ENCODE data around the gene DLGAP5.

The DLGAP5 gene

DNA sequence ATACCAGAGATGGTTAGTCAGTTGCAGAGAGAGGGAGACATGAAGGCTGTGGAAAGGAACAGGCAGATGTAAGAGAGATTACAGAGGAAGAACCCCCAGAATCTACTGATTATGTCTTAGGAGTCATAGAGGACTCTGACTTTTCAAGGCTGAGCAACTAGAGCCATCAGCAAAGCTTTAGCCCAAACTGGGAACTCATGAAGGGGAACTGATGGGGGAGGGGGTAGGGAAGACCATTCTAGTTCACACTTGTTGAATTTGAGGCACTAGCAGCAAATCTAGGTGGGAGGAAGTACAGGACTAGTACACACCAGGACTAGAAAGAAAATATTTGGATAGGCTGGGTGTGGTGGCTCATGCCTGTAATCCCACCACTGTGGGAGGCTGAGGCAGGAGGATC, 52.2 kb downstream of the DLGAP5 start:
- H3K9me3 ChIP-seq (ENCODE audit: low read length): no peaks in the 10 kb centered on the region
- no peaks in the 10 kb centered on the region for H3K79me2 ChIP-seq (ENCODE audit: insufficient read depth, low read length)

DNA sequence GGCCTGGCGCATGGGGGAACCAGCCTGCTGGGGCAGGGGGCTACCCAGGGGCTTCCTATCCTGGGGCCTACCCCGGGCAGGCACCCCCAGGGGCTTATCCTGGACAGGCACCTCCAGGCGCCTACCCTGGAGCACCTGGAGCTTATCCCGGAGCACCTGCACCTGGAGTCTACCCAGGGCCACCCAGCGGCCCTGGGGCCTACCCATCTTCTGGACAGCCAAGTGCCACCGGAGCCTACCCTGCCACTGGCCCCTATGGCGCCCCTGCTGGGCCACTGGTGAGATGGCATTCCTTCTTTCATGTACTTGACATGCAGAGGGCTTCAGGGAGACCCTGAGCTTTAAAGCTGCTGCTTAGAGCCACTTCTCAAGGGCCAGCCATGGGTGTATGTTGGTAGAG, 53.3 kb downstream of the DLGAP5 start:
- Histone ChIP-seq H3K9ac (ENCODE audit: low read length) (no peak overlapping the region), H3F3A (ENCODE audit: insufficient read depth, low read length) (no peaks in the 10 kb centered on the region), H3K79me2 (ENCODE audit: insufficient read depth, low read length) (no peaks in the 10 kb centered on the region), H3K4me3 (ENCODE audit: low read depth, low read length, poor library complexity, severe bottlenecking) (no peak overlapping the region), H3K9me2 (ENCODE audit: low read depth, low read length) (no peaks in the 10 kb centered on the region), H3K27ac (ENCODE audit: low read depth, low read length, poor library complexity, severe bottlenecking) (no peak overlapping the region), H4K20me1 (ENCODE audit: insufficient read depth, low read length) (no peaks in the 10 kb centered on the region), H3K9me3 (ENCODE audit: low read length) (no peaks in the 10 kb centered on the region), H3K4me2 (ENCODE audit: low read length) (no peak overlapping the region), H3K36me3 (ENCODE audit: insufficient read depth, low read length) (no peaks in the 10 kb centered on the region), H3K4me1 (ENCODE audit: insufficient read depth, low read length, severe bottlenecking) (no peaks in the 10 kb centered on the region), H2AFZ (ENCODE audit: low read length) (no peak overlapping the region), H3K27me3 (ENCODE audit: insufficient read depth, low read length) (no peaks in the 10 kb centered on the region)
- TF ChIP-seq, protein P1, sequence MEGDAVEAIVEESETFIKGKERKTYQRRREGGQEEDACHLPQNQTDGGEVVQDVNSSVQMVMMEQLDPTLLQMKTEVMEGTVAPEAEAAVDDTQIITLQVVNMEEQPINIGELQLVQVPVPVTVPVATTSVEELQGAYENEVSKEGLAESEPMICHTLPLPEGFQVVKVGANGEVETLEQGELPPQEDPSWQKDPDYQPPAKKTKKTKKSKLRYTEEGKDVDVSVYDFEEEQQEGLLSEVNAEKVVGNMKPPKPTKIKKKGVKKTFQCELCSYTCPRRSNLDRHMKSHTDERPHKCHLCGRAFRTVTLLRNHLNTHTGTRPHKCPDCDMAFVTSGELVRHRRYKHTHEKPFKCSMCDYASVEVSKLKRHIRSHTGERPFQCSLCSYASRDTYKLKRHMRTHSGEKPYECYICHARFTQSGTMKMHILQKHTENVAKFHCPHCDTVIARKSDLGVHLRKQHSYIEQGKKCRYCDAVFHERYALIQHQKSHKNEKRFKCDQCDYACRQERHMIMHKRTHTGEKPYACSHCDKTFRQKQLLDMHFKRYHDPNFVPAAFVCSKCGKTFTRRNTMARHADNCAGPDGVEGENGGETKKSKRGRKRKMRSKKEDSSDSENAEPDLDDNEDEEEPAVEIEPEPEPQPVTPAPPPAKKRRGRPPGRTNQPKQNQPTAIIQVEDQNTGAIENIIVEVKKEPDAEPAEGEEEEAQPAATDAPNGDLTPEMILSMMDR (IDR thresholded peaks at IDR 0.05; ENCODE audit: low read length): peak; percentile 24; the same call in 1 of the 2 replicates
- TF ChIP-seq EZH2 (IDR thresholded peaks at IDR 0.05; ENCODE audit: borderline replicate concordance, low read length): no peak

More for the DNA sequence above, 52.2 kb downstream of the DLGAP5 start:
- Histone ChIP-seq H3K36me3 (ENCODE audit: insufficient read depth, low read length) (no peaks in the 10 kb centered on the region), H3K27ac (ENCODE audit: low read depth, low read length, poor library complexity, severe bottlenecking) (no peak overlapping the region), H3F3A (ENCODE audit: insufficient read depth, low read length) (no peaks in the 10 kb centered on the region), H3K9ac (ENCODE audit: low read length) (no peak overlapping the region), H3K9me2 (ENCODE audit: low read depth, low read length) (no peaks in the 10 kb centered on the region), H3K4me3 (ENCODE audit: low read depth, low read length, poor library complexity, severe bottlenecking) (no peak overlapping the region), H3K4me2 (ENCODE audit: low read length) (no peak overlapping the region), H3K4me1 (ENCODE audit: insufficient read depth, low read length, severe bottlenecking) (no peaks in the 10 kb centered on the region), H3K27me3 (ENCODE audit: insufficient read depth, low read length) (no peaks in the 10 kb centered on the region), H2AFZ (ENCODE audit: low read length) (no peak overlapping the region), H4K20me1 (ENCODE audit: insufficient read depth, low read length) (no peaks in the 10 kb centered on the region)
- no peak for TF ChIP-seq EZH2 (IDR thresholded peaks at IDR 0.05; ENCODE audit: borderline replicate concordance, low read length)
- TF ChIP-seq, protein P1 (IDR thresholded peaks at IDR 0.05; ENCODE audit: low read length): no peak

DNA sequence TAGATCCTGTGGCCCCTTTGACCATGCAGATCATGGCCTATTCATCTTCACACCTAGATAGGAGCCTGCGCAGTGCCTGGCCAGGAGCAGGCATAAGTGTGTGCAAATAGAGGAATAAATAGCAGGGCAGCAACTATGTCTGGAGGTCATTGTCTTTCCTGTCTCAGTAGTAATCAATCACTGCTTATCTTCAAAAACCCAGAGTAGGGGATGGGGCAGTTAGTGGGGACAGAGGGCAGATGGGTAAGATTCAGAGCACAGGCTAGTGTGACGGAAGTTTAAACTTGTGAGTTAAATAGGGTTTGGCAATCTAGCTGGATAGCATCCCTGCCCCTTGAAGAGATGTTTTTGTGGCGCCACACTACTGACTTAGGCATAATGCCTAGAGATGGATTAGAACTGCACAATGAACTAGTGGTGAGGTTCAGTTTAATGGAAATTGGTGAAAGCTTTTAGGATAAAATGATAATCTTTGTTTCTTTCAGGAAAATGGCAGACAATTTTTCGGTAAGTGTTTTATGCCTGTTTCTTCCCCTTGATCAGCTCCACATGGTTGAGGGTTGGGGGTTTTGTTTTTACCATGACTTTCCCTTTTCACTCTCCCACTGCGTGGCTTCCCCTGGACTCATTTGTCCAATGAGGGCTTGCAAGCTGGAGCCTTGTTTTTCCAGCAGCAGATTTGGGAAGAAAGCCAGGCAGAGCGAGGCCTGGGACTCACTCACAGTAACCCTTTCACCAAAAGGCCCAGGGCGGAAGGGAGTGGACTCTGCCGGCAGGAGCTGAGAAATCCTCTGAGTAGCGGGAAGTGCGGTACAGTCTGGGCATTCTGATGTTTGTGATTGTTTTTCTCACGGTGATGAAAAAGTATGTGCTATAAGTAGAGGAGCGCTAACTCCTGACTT, 54.2 kb downstream of the DLGAP5 start:
- Histone ChIP-seq H3K9ac (ENCODE audit: low read length) (no peak overlapping the region), H3K27me3 (ENCODE audit: insufficient read depth, low read length) (no peaks in the 10 kb centered on the region), H3K79me2 (ENCODE audit: insufficient read depth, low read length) (no peaks in the 10 kb centered on the region), H3K36me3 (ENCODE audit: insufficient read depth, low read length) (no peaks in the 10 kb centered on the region), H3K9me2 (ENCODE audit: low read depth, low read length) (no peaks in the 10 kb centered on the region), H3K9me3 (ENCODE audit: low read length) (no peaks in the 10 kb centered on the region), H2AFZ (ENCODE audit: low read length) (no peak overlapping the region), H3F3A (ENCODE audit: insufficient read depth, low read length) (no peaks in the 10 kb centered on the region), H3K4me3 (ENCODE audit: low read depth, low read length, poor library complexity, severe bottlenecking) (no peak overlapping the region), H4K20me1 (ENCODE audit: insufficient read depth, low read length) (no peaks in the 10 kb centered on the region), H3K27ac (ENCODE audit: low read depth, low read length, poor library complexity, severe bottlenecking) (no peak overlapping the region), H3K4me1 (ENCODE audit: insufficient read depth, low read length, severe bottlenecking) (no peaks in the 10 kb centered on the region), H3K4me2 (ENCODE audit: low read length) (no peak overlapping the region)
- TF ChIP-seq EZH2 (IDR thresholded peaks at IDR 0.05; ENCODE audit: borderline replicate concordance, low read length): no peak
- TF ChIP-seq, protein P1 (IDR thresholded peaks at IDR 0.05; ENCODE audit: low read length): no peak
